ENCODE data around the gene MBD1.
A peak's percentile ranks its signal among the peaks of the same experiment; 100 is the strongest.

MBD1 gene

GRCh38 chr18:50280707-50281294 lies 522 bp downstream of the MBD1 start:
- Histone ChIP-seq H3K36me3 (ENCODE audit: control insufficient read depth, insufficient read depth, low read length, severe bottlenecking) (peaks cover 45% of the 10 kb centered on the region), H3K9me3 (ENCODE audit: control insufficient read depth, low read length) (no peaks in the 10 kb centered on the region)

GRCh38 chr18:50279752-50280151 lies 1.6 kb downstream of the MBD1 start:
- no peak for DNase-seq (ENCODE audit: low read depth)
- H3K4me1 ChIP-seq (ENCODE audit: control insufficient read depth, insufficient read depth, low read length): peaks cover 23% of the 10 kb centered on the region
- H3K4me3 ChIP-seq (ENCODE audit: low read length): peak overlapping the region; percentile 99
- no peaks in the 10 kb centered on the region for H3K9me3 ChIP-seq (ENCODE audit: control insufficient read depth, low read length)
- H3K9ac ChIP-seq (ENCODE audit: low read length): peak overlapping the region; percentile 98
- H3K27me3 ChIP-seq (replicated peaks; ENCODE audit: control insufficient read depth, insufficient read depth, low read length): no peaks in the 10 kb centered on the region
- peaks cover 55% of the 10 kb centered on the region for H3K36me3 ChIP-seq (ENCODE audit: control insufficient read depth, insufficient read depth, low read length, severe bottlenecking)

More at GRCh38 chr18:50280707-50281294, 522 bp downstream of the MBD1 start:
- no peak for DNase-seq (ENCODE audit: low read depth)
- Histone ChIP-seq H3K9ac (ENCODE audit: low read length) (peak overlapping the region; percentile 98), H3K4me1 (ENCODE audit: control insufficient read depth, insufficient read depth, low read length) (peaks cover 23% of the 10 kb centered on the region), H3K27me3 (replicated peaks; ENCODE audit: control insufficient read depth, insufficient read depth, low read length) (no peaks in the 10 kb centered on the region), H3K4me3 (ENCODE audit: low read length) (peak overlapping the region; percentile 99)

- no peak for DNase-seq (ENCODE audit: low read depth)
- Histone ChIP-seq H3K4me3 (ENCODE audit: low read length) (no peak overlapping the region), H3K27me3 (replicated peaks; ENCODE audit: control insufficient read depth, insufficient read depth, low read length) (no peaks in the 10 kb centered on the region), H3K9me3 (ENCODE audit: control insufficient read depth, low read length) (no peaks in the 10 kb centered on the region), H3K9ac (ENCODE audit: low read length) (no peak overlapping the region), H3K4me1 (ENCODE audit: control insufficient read depth, insufficient read depth, low read length) (peaks cover 23% of the 10 kb centered on the region), H3K36me3 (ENCODE audit: control insufficient read depth, insufficient read depth, low read length, severe bottlenecking) (peaks cover 59% of the 10 kb centered on the region)
Observed at GRCh38 chr18:50277942-50278341, 3.4 kb downstream of the MBD1 start.

- H3K4me1 ChIP-seq (ENCODE audit: control insufficient read depth, insufficient read depth, low read length): peaks cover 17% of the 10 kb centered on the region
- H3K27me3 ChIP-seq (replicated peaks; ENCODE audit: control insufficient read depth, insufficient read depth, low read length): no peaks in the 10 kb centered on the region
- H3K9ac ChIP-seq (ENCODE audit: low read length): no peak overlapping the region
- H3K9me3 ChIP-seq (ENCODE audit: control insufficient read depth, low read length): no peaks in the 10 kb centered on the region
- DNase-seq (ENCODE audit: low read depth): no peak
- H3K36me3 ChIP-seq (ENCODE audit: control insufficient read depth, insufficient read depth, low read length, severe bottlenecking): peaks cover 67% of the 10 kb centered on the region
- H3K4me3 ChIP-seq (ENCODE audit: low read length): no peak overlapping the region
Observed at GRCh38 chr18:50276452-50276851, 4.9 kb downstream of the MBD1 start.

GRCh38 chr18:50275503-50276036 lies 5.8 kb downstream of the MBD1 start:
- Histone ChIP-seq H3K4me1 (ENCODE audit: control insufficient read depth, insufficient read depth, low read length) (peaks cover 14% of the 10 kb centered on the region), H3K9ac (ENCODE audit: low read length) (no peak overlapping the region), H3K9me3 (ENCODE audit: control insufficient read depth, low read length) (no peaks in the 10 kb centered on the region), H3K27me3 (replicated peaks; ENCODE audit: control insufficient read depth, insufficient read depth, low read length) (no peaks in the 10 kb centered on the region), H3K4me3 (ENCODE audit: low read length) (no peak overlapping the region), H3K36me3 (ENCODE audit: control insufficient read depth, insufficient read depth, low read length, severe bottlenecking) (peaks cover 76% of the 10 kb centered on the region)
- no peak for DNase-seq (ENCODE audit: low read depth)

- H3K4me3 ChIP-seq (ENCODE audit: low read length): no peak overlapping the region
- H3K27me3 ChIP-seq (replicated peaks; ENCODE audit: control insufficient read depth, insufficient read depth, low read length): no peaks in the 10 kb centered on the region
- peaks cover 82% of the 10 kb centered on the region for H3K36me3 ChIP-seq (ENCODE audit: control insufficient read depth, insufficient read depth, low read length, severe bottlenecking)
- H3K9ac ChIP-seq (ENCODE audit: low read length): no peak overlapping the region
- H3K9me3 ChIP-seq (ENCODE audit: control insufficient read depth, low read length): no peaks in the 10 kb centered on the region
- H3K4me1 ChIP-seq (ENCODE audit: control insufficient read depth, insufficient read depth, low read length): peaks cover 8% of the 10 kb centered on the region
- no peak for DNase-seq (ENCODE audit: low read depth)
Observed at GRCh38 chr18:50274941-50275340, 6.4 kb downstream of the MBD1 start.

- no peaks in the 10 kb centered on the region for H3K27me3 ChIP-seq (replicated peaks; ENCODE audit: control insufficient read depth, insufficient read depth, low read length)
- no peak for DNase-seq (ENCODE audit: low read depth)
- no peak overlapping the region for H3K9ac ChIP-seq (ENCODE audit: low read length)
- H3K36me3 ChIP-seq (ENCODE audit: control insufficient read depth, insufficient read depth, low read length, severe bottlenecking): peaks cover 91% of the 10 kb centered on the region
- no peaks in the 10 kb centered on the region for H3K4me1 ChIP-seq (ENCODE audit: control insufficient read depth, insufficient read depth, low read length)
- no peak overlapping the region for H3K4me3 ChIP-seq (ENCODE audit: low read length)
- no peaks in the 10 kb centered on the region for H3K9me3 ChIP-seq (ENCODE audit: control insufficient read depth, low read length)
Observed at GRCh38 chr18:50274044-50274442, 7.3 kb downstream of the MBD1 start.

- no peaks in the 10 kb centered on the region for H3K27me3 ChIP-seq (replicated peaks; ENCODE audit: control insufficient read depth, insufficient read depth, low read length)
- H3K4me1 ChIP-seq (ENCODE audit: control insufficient read depth, insufficient read depth, low read length): no peaks in the 10 kb centered on the region
- DNase-seq (ENCODE audit: low read depth): no peak
- H3K9ac ChIP-seq (ENCODE audit: low read length): no peak overlapping the region
- no peaks in the 10 kb centered on the region for H3K9me3 ChIP-seq (ENCODE audit: control insufficient read depth, low read length)
- H3K36me3 ChIP-seq (ENCODE audit: control insufficient read depth, insufficient read depth, low read length, severe bottlenecking): peaks cover 94% of the 10 kb centered on the region
- H3K4me3 ChIP-seq (ENCODE audit: low read length): no peak overlapping the region
Observed at GRCh38 chr18:50273203-50274043, 7.9 kb downstream of the MBD1 start.

- Histone ChIP-seq H3K36me3 (ENCODE audit: control insufficient read depth, insufficient read depth, low read length, severe bottlenecking) (peaks cover 86% of the 10 kb centered on the region), H3K9me3 (ENCODE audit: control insufficient read depth, low read length) (no peaks in the 10 kb centered on the region), H3K27me3 (replicated peaks; ENCODE audit: control insufficient read depth, insufficient read depth, low read length) (no peaks in the 10 kb centered on the region), H3K9ac (ENCODE audit: low read length) (no peak overlapping the region), H3K4me3 (ENCODE audit: low read length) (no peak overlapping the region), H3K4me1 (ENCODE audit: control insufficient read depth, insufficient read depth, low read length) (peaks cover 2% of the 10 kb centered on the region)
- no peak for DNase-seq (ENCODE audit: low read depth)
Observed at GRCh38 chr18:50272568-50272967, 8.8 kb downstream of the MBD1 start.

- DNase-seq (ENCODE audit: low read depth): peak; percentile 69
- H3K27me3 ChIP-seq (replicated peaks; ENCODE audit: control insufficient read depth, insufficient read depth, low read length): no peaks in the 10 kb centered on the region
- no peaks in the 10 kb centered on the region for H3K9me3 ChIP-seq (ENCODE audit: control insufficient read depth, low read length)
- peak overlapping the region; percentile 82 for H3K9ac ChIP-seq (ENCODE audit: low read length)
- peaks cover 44% of the 10 kb centered on the region for H3K36me3 ChIP-seq (ENCODE audit: control insufficient read depth, insufficient read depth, low read length, severe bottlenecking)
- peak overlapping the region; percentile 81 for H3K4me3 ChIP-seq (ENCODE audit: low read length)
- peaks cover 13% of the 10 kb centered on the region for H3K4me1 ChIP-seq (ENCODE audit: control insufficient read depth, insufficient read depth, low read length)
Observed at GRCh38 chr18:50268022-50268747, 13.1 kb downstream of the MBD1 start.

- peak; percentile 96 for DNase-seq (ENCODE audit: low read depth)
- Histone ChIP-seq H3K4me3 (ENCODE audit: low read length) (peak within 1 kb of the TSS; percentile 96), H3K4me1 (ENCODE audit: control insufficient read depth, insufficient read depth, low read length) (peaks cover 13% of the 10 kb centered on the region), H3K9ac (ENCODE audit: low read length) (peak within 1 kb of the TSS; percentile 87), H3K9me3 (ENCODE audit: control insufficient read depth, low read length) (no peaks in the 10 kb centered on the region), H3K27me3 (replicated peaks; ENCODE audit: control insufficient read depth, insufficient read depth, low read length) (no peaks in the 10 kb centered on the region), H3K36me3 (ENCODE audit: control insufficient read depth, insufficient read depth, low read length, severe bottlenecking) (peaks cover 25% of the 10 kb centered on the region)
Observed at GRCh38 chr18:50266248-50266704, 15.0 kb downstream of the MBD1 start, which contains the start of gene CFAP53. TSS of gene CFAP53 (minus strand) at chr18:50266495. CDS start at chr18:50266404, 91 bp downstream.
